K562 (cell line): ENCODE measurements around the gene UBE2V1. TPM values are rescaled to one million over a fixed set of nuclear protein-coding genes. Genes with fewer than 3 reads are reported as not detected.

Experiments
- CBX5 ChIP-seq: IDR thresholded peaks from 2 replicates; pipeline ENCODE4 v1.6.1; 2014; ENCODE audit warnings: low read depth, borderline replicate concordance
- CHCHD3 ChIP-seq: fragments of 250-450 bp; sonication (Bioruptor Pico); IDR thresholded peaks from 2 replicates; pipeline ENCODE4 v2.1.2; 2022; ENCODE audit warnings: mild to moderate bottlenecking
- DEAF1 ChIP-seq: fragments of 450-650 bp; formaldehyde crosslinking; IDR thresholded peaks from 2 replicates; pipeline ENCODE4 v1.4.0; 2020; ENCODE audit warnings: mild to moderate bottlenecking, moderate library complexity
- ETV5 ChIP-seq: sonication (generic); formaldehyde crosslinking; IDR thresholded peaks from 2 replicates; pipeline ENCODE4 v1.4.0; 2020; ENCODE audit warnings: low read depth, mild to moderate bottlenecking, missing genetic modification reagents
- MCM5 ChIP-seq: fragments of 450-650 bp; IDR thresholded peaks from 2 replicates; pipeline ENCODE4 v1.6.1; 2016; ENCODE audit warnings: low read depth
- MYNN ChIP-seq, 2 experiments: sonication (generic); formaldehyde crosslinking in 1 of 2; IDR thresholded peaks; 2 replicates each; pipeline versions ENCODE4 v1.5.0 to v1.6.1; 2016 to 2020; ENCODE audit warnings: antibody characterized with exemption in 1 of 2, missing genetic modification reagents in 1 of 2
- OTX1 ChIP-seq: fragments of 450-650 bp; formaldehyde crosslinking; IDR thresholded peaks from 2 replicates; pipeline ENCODE4 v1.4.0; 2022; ENCODE audit warnings: mild to moderate bottlenecking
- RBM14 ChIP-seq: fragments of 200-400 bp; formaldehyde crosslinking; IDR thresholded peaks from 2 replicates; pipeline ENCODE4 v1.6.1; 2018; ENCODE audit warnings: low read depth, mild to moderate bottlenecking, low read length, moderate library complexity, borderline replicate concordance; ENCODE audit not compliant: insufficient read depth
- RBM17 ChIP-seq: fragments of 200-400 bp; formaldehyde crosslinking; IDR thresholded peaks from 2 replicates; pipeline ENCODE4 v1.6.1; 2017; ENCODE audit warnings: low read depth, mild to moderate bottlenecking, low read length, borderline replicate concordance
- TFAM ChIP-seq: fragments of 250-450 bp; sonication (Bioruptor Pico); conservative IDR thresholded peaks from 2 replicates; pipeline ENCODE4 v1.5.0; 2021; ENCODE audit warnings: mild to moderate bottlenecking, moderate library complexity
- ZBED1 ChIP-seq: IDR thresholded peaks from 2 replicates; pipeline ENCODE4 v1.6.1; 2014
- ZC3H8 ChIP-seq: fragments of 450-650 bp; IDR thresholded peaks from 2 replicates; pipeline ENCODE4 v1.6.1; 2017
- ZNF347 ChIP-seq: fragments of 450-650 bp; formaldehyde crosslinking; IDR thresholded peaks from 2 replicates; pipeline ENCODE4 v1.4.0; 2020; ENCODE audit warnings: low read depth, mild to moderate bottlenecking, moderate library complexity
- ZNF592 ChIP-seq: fragments of 450-650 bp; IDR thresholded peaks from 2 replicates; pipeline ENCODE4 v1.6.1; 2017; ENCODE audit warnings: antibody characterized with exemption, mild to moderate bottlenecking
- ZNF707 ChIP-seq: fragments of 250-450 bp; sonication (Bioruptor Pico); conservative IDR thresholded peaks from 2 replicates; pipeline ENCODE4 v1.8.0; 2022; ENCODE audit warnings: inconsistent platforms, mild to moderate bottlenecking, moderate library complexity
- ZNF764 ChIP-seq: fragments of 250-450 bp; sonication (Bioruptor Pico); IDR thresholded peaks from 2 replicates; pipeline ENCODE4 v1.4.0; 2020; ENCODE audit warnings: low read depth, mild to moderate bottlenecking, moderate library complexity
- polyA plus RNA-seq, 8 experiments: library from polyadenylated mRNA; depleted of rRNA in 4 of 8; stranded (reverse) in 5 of 8; unstranded in 3 of 8; fragments of >200 nt; fragmentation: Nextera tagmentation in 2 of 8; fragmentation: Illumina TruSeq in 1 of 8; extraction: Ambion mirVana in 2 of 8; extraction: Trizol in 1 of 8; gene quantifications; 2 replicates each; pipeline versions ENCODE4 v1.2.1 to v1.2.3, GENCODE V29; 2011 to 2014; ENCODE audit warnings: inconsistent platforms in 1 of 8, missing spikeins in 1 of 8
- total RNA-seq, 7 experiments: library from RNA; depleted of rRNA in 6 of 7; stranded (reverse); fragments of >200 nt in 6 of 7; fragmentation: Illumina TruSeq in 2 of 7; extraction: Trizol in 2 of 7; gene quantifications; 2 replicates each; pipeline versions ENCODE4 v1.2.1 to v1.2.3, GENCODE V29; 2011 to 2021; ENCODE audit warnings: low replicate concordance in 1 of 7
- TF ChIP-seq, protein P1 (sequence below): fragments of 250-450 bp; sonication (Bioruptor Pico); IDR thresholded peaks from 2 replicates; pipeline ENCODE4 v1.5.0; 2021; ENCODE audit warnings: mild to moderate bottlenecking, moderate library complexity

Gene UBE2V1
- total and polyA plus RNA-seq, 9 of the 15 experiments (the other 6 are each of a cell fraction or from before 2014, with no cell fraction given), result 93.0 to 357 (median 119) TPM

DNA sequence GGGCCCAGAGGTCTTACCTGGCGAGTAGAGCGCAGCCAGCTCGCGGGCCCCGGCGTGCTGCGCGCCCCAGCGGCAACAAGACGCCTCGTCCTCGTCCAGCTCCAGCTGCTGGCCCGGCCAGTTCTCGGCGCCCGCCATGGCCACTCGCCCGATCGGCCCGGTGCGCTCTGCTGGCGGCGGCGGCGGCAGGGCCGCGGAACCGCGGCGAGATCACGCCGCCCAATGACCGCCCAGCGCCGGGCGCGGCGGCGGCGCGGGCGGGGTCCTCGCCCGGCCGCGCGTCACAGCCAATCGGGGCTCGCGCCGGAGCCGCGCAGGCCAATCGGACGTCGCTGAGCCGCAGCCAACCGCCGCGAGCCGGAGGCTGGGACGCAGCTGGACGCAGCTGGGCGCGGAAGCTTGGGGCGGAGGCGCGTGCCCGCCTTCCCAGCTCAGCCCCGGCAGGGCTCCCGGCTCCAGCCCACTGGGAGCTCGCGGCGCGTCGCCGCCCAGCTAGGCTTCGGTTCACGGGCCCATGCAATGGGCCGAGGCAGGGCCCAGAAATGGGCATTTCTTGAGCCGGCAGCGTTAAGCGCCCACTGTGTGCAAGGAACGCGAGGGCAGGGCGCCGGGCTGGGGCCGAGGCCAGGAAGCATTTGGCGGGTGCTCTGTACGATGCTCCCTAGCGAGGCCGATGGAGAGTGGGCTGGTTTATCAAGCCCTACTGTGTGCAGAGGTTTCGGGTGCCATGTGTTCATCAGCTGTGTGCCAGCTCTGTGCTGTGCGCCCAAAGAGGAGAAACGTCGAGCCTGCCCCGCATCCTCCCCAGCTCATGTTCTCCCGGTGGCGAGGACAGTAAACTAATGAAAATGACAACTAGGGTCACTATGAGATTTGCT, 40.8 kb upstream of the UBE2V1 start, which contains the start of gene PEDS1 (continued):
- TF ChIP-seq ZNF592, result peak; percentile 96
- peak; percentile 63; the same call in 1 of the 2 replicates for TF ChIP-seq ETV5
- TF ChIP-seq ZBED1, result no peak
- TF ChIP-seq CHCHD3, result no peak
- no peak for TF ChIP-seq ZNF347 (CRISPR knock-in tag)
- no peak for TF ChIP-seq ZC3H8
- TF ChIP-seq, protein P1, sequence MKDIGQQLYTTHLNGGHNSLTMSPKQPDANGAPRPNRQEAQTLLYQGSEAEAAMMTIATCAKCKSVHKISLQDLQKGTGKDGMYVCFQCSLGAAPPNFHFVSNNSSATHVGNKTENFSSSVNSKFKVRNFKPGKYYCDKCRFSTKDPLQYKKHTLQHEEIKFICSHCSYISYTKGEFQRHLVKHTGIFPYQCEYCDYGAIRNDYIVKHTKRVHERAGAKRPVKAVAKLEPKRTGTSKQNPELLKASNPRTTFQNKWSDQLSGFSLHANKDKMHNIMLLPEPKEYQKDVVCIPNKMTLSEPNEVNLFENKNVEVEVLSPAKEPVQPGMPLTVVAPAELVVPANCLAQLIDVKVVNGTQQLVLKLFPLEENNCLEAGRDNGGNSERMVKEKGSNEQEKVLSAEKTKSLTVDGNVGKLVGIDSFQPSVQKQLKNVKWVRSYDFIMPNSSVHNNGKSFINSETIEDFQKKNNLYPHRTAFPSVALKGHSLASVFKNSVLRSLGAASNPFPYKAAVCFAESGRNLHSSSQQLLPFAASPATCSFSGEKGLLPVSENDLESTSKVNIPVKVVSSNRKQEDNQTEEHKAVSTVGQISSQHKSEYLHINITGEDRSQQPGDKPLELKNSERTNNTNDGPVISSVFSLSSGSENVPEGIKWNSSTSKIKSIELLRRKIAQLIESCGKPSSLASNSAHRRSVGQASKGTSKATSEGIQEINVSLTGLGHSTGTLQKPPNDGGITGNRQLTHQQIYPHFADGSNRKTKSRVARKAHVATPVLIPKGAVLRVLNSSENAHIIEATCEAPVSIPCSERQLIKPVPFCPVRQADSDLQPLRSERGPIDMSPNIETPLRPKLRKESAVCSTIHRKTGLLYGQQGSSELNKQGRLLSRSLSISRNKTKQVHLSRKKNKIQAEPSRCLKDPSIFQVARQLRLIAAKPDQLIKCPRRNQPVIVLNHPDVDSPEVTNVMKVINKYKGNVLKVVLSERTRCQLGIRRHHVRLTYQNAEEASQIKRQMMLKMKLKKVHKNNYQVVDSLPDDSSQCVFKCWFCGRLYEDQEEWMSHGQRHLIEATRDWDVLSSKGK (CRISPR knock-in tag), result no peak
- TF ChIP-seq ZNF764 (CRISPR knock-in tag), result no peak
- TF ChIP-seq RBM17, result no peak
- no peak for TF ChIP-seq TFAM (CRISPR knock-in tag)
- TF ChIP-seq RBM14, result no peak
- TF ChIP-seq DEAF1 (CRISPR knock-in tag), result no peak
- no peak for TF ChIP-seq MYNN (IDR thresholded peaks at IDR 0.05)
- TF ChIP-seq MYNN (CRISPR knock-in tag; IDR thresholded peaks at IDR 0.05), result no peak
- TF ChIP-seq ZNF707 (CRISPR knock-in tag), result no peak
- TF ChIP-seq MCM5, result no peak
- peak; percentile 52; the same call in 1 of the 2 replicates for TF ChIP-seq OTX1 (CRISPR knock-in tag)
- peak; percentile 14; the same call in 1 of the 2 replicates for TF ChIP-seq CBX5
